Keratinocyte (primary cell): ENCODE data around the gene EIF3J.

Experiments used
- CTCF ChIP-seq, 3 experiments: IDR thresholded peaks in 1 of 3; conservative IDR thresholded peaks in 1 of 3; optimal IDR thresholded peaks in 1 of 3; 2 replicates in 2 of 3; 3 replicates in 1 of 3; pipeline versions ENCODE3 to v1.5.1; 2011; ENCODE audit warnings: low read length in 3 of 3, mild to moderate bottlenecking in 3 of 3, moderate library complexity in 2 of 3, control low read depth in 1 of 3, inconsistent platforms in 1 of 3; ENCODE audit not compliant: insufficient read depth in 2 of 3; ENCODE audit errors: extremely low read depth in 1 of 3
- EZH2 ChIP-seq: IDR thresholded peaks from one replicate; pipeline ENCODE4 v1.6.1; 2012; ENCODE audit warnings: inconsistent platforms, mild to moderate bottlenecking, low read length, moderate library complexity

- TF ChIP-seq CTCF (optimal IDR thresholded peaks at IDR 0.05 in 1 of 3, IDR thresholded peaks at IDR 0.05 in 1 of 3, conservative IDR thresholded peaks at IDR 0.05 in 1 of 3; ENCODE audit: extremely low read depth in 1 of 3, insufficient read depth in 2 of 3, low read length in 3 of 3) (no peak), EZH2 (no peak)
Measured at GRCh38 chr15:44598066-44598465, 61.1 kb downstream of the EIF3J start.
